GM11168 (cell line): Measurements from ENCODE around the gene FOXP2.
"Not testable (repeated sequence)": the region's sequence is repeated elsewhere in the genome, so short reads cannot be mapped to it uniquely, and the experiment has no call there.

ENCODE experiments used
- in situ Hi-C: fragments of 300-500 bp; cut with MboI; formaldehyde crosslinking; loops from one replicate; pipeline ENCODE4 v1.12.0; 2022; ENCODE audit warnings: low sequenced_read_pairs; ENCODE audit not compliant: unreplicated experiment

The FOXP2 gene

GRCh38 chr7:114574384-114574783 is 159.8 kb downstream of the FOXP2 start:
- in situ Hi-C loops = no loop called here

GRCh38 chr7:114575098-114575497 is 160.5 kb downstream of the FOXP2 start:
- in situ Hi-C loops = no loop called here

GRCh38 chr7:114580963-114581362 is 166.3 kb downstream of the FOXP2 start:
- in situ Hi-C loops = not testable (repeated sequence)

GRCh38 chr7:114588506-114588905 is 173.9 kb downstream of the FOXP2 start:
- in situ Hi-C loops = no loop called here

- in situ Hi-C loops = no loop called here
Measured at GRCh38 chr7:114589436-114589835, 174.8 kb downstream of the FOXP2 start.

- in situ Hi-C loops = no loop called here
Measured at GRCh38 chr7:114590298-114590697, 175.7 kb downstream of the FOXP2 start.

GRCh38 chr7:114598946-114599345 is 184.3 kb downstream of the FOXP2 start:
- in situ Hi-C loops = no loop called here

- in situ Hi-C loops = no loop called here
Measured at GRCh38 chr7:114606100-114606499, 191.5 kb downstream of the FOXP2 start.

GRCh38 chr7:114608822-114609221 is 194.2 kb downstream of the FOXP2 start:
- in situ Hi-C loops = not testable (repeated sequence)

- in situ Hi-C loops = no loop called here
Measured at GRCh38 chr7:114620208-114620607, 205.6 kb downstream of the FOXP2 start.

- in situ Hi-C loops = no loop called here
Measured at GRCh38 chr7:114622221-114622620, 207.6 kb downstream of the FOXP2 start.

- in situ Hi-C loops = no loop called here
Measured at GRCh38 chr7:114623146-114623545, 208.5 kb downstream of the FOXP2 start.

- in situ Hi-C loops = no loop called here
Measured at GRCh38 chr7:114627231-114627630, 212.6 kb downstream of the FOXP2 start.

- in situ Hi-C loops = no loop called here
Measured at GRCh38 chr7:114628362-114628761, 213.7 kb downstream of the FOXP2 start.

GRCh38 chr7:114629762-114630161 is 215.1 kb downstream of the FOXP2 start:
- in situ Hi-C loops = no loop called here

GRCh38 chr7:114630201-114630990 is 215.8 kb downstream of the FOXP2 start:
- in situ Hi-C loops = no loop called here

- in situ Hi-C loops = no loop called here
Measured at GRCh38 chr7:114631249-114631822, 216.7 kb downstream of the FOXP2 start.

GRCh38 chr7:114639451-114639850 is 224.8 kb downstream of the FOXP2 start:
- in situ Hi-C loops = no loop called here

- in situ Hi-C loops = no loop called here
Measured at GRCh38 chr7:114644455-114644854, 229.8 kb downstream of the FOXP2 start.

GRCh38 chr7:114645451-114645850 is 230.8 kb downstream of the FOXP2 start:
- in situ Hi-C loops = no loop called here

GRCh38 chr7:114647518-114647917 is 232.9 kb downstream of the FOXP2 start:
- in situ Hi-C loops = no loop called here

GRCh38 chr7:114648117-114648516 is 233.5 kb downstream of the FOXP2 start:
- in situ Hi-C loops = no loop called here
